HG03097 (cell line): ENCODE data around the gene KIAA0319L.

ENCODE experiments used
- ATAC-seq: cut with Tn5 transposase; IDR thresholded peaks from one replicate; pipeline ENCODE4 v1.9.1; 2021; ENCODE audit not compliant: unreplicated experiment, low FRiP score

Gene KIAA0319L

DNA sequence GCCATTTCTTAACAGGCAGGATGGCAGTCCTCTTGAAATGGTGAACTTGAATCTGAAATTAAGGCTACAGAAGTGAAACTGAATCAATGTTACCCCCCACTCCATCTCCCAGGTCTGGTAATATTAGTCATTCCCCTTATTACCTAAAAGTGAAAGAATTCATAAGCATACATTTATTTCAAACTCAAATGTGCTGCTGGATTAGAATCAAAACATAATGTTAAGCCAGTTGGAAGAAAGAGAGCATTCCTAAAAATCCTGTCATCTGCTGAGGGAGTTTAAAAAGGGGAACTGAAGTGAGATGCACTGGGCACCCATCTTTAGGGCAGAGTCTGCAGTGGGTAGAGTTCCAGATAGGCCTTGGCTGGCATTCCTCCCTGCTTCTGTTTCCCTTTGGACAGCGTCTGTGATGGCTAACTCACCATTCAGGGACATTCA, 17.4 kb downstream of the KIAA0319L start:
- ATAC-seq = no peak

DNA sequence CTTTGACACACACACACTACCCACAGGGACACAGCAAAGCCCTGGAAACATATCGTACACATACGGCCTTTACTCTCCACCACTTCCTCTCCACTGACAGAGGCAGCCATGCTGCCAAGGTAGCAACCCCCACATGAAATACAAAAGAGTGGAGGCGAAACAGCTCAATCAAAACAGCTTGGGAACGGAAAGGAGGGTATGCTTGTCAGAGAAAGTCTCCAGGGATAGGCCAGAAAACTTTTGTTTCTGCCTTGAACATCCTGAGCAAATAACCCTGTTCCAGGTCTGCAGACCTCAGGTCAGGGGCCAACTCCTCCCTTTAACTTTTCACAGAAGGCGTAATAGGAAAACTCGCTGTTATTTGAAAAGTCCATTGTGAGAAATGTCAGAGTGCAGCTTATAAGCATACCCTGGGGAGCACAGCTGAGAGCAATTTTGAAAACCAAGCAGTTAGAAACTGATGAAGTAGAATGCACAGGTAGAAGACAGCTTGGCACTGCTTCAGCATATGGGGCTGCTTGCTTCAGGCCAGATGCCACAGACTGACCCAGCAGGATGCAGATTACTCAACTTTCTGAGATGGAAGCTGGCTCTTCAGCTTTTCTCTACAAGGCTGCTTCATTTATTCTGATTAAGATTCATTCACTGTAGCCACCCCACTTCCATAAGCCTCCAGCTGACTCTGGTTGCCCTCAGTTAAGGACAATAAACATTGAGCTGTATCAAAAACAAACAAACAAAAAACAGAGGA, 18.0 kb downstream of the KIAA0319L start:
- ATAC-seq = no peak

DNA sequence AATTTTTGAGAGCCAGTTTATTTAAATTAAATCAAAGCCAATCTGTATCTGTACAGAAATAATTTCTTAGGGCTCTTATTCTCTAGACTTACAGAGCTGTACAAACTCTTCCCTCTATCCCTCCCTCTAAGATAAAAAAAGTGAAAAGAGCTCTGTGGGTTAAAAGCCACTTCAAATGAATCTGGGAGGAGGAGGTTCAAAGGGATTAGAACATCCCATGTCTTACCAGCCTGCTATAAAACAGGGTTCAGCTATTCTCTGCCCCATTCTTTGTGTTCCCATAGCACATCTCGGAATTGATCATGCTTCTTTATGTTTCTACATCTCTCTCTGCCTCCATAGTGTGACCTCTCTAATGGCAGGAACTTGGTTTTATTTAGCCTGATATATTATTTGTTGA, 19.4 kb downstream of the KIAA0319L start:
- no peak for ATAC-seq

DNA sequence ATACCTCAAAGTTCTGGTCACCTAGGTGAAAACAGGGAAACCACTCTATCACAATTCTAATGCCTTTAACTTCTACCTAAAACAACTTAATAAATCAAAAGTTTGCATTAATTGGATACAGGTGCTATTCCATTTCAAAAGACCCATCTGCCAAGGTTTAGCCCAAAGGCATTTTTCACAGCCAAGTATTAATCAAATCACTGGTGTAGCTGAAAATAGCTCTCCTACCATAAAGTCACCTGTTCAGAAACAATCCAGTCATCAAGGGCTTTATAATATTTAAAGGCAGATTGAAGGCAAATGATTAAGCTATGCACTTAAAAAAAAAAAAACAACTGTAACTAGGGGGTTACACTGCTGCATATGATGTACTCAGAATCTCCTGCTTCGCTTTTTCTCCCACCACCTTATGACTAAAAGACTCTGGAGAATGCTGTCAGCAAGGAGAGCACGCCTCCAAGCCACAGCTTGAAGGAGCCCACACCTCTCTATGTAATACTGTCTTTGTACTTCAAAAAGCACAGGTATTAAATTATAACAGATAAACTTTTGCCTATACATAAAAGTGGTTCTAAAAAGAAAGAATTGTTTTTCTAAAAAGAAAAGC, 20.5 kb downstream of the KIAA0319L start:
- no peak for ATAC-seq

DNA sequence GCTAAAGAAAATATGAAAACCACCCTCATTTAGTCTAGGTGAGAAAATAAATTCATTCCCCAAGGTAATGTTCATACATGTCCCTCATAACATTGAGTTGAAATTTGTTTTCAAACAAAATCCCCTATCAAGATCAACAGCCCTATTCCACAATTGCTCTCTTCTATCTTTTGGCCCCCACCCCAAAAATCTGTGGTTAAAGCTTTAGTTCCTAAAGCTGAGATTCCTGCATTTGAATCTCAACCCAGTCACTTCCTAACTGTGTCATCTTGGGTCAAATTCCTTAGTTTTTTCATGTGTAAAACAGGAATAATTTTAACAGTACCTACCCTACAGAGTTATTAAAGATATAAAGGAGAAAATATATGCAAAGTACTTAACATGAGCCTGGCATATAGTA, 22.0 kb downstream of the KIAA0319L start:
- no peak for ATAC-seq

DNA sequence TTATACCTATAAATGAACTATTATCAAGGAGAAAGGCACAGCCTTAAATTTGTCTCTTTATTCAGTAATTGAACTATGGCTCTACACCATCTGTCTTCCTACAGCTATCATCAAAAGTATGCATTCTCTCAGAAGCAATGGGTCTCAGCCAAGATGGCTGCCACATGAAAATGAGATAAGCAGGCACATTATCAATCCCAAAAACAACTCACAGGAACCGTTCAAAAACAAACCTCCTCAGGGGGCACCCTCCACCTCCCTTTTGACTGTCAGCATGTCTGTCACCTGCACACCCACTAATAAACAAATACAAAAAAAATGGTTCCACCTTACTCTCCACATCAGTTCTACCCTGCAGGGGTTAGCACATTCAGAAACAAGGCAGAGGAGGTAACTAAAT, 23.6 kb downstream of the KIAA0319L start:
- ATAC-seq = no peak

DNA sequence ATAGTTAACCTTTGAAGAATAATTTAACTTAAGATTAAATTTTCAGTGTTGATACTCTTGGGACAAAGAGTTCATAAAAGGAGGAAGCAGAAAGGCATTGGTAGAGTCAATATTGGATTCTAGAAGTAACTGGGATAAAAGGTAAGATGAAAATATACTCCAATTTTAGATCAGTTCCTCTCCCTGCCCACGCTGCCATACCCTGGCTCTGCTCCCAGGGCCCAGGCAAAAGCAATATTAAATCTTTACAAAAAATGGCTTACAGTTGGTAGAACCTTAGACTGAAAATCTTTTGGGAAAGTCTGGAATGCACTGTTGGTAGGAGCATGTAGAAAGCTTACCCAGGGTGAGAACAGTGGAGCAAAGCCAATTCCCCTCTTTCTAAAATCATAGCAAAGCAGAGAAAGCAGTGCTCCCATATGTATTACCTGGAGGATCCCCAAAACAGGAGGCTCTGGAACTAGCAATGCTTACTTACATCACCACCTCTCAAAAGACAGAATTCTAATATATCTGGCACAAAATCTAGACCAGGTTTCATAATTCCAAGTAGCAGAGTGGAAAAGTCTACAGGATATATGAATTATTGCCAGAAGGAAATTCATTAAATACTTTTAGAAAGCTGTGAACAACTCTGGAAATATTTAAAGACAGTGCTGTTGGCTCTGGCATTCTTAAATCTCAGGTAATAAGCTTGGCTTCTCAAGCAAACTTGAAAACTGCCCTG, 24.5 kb downstream of the KIAA0319L start:
- ATAC-seq = no peak

DNA sequence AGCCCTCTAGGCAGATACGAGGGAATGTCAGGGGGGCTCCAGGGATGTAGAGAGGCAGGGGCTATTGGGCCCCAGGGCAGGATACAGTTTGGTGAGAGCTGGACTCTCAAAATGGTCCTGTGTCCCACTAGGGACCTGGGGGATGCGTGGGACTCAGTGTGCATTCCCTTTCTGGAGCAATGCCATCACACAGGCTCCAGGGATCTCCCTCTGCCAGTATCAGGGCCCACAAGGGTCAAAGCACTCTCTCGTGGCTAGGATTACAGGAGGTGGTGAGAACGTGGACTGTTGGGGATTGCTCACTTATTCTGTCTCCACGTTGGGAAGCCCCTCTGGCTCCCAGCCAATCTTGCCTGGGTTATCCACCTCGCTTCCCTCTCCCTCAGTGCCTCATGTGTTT, 25.8 kb downstream of the KIAA0319L start:
- no peak for ATAC-seq

DNA sequence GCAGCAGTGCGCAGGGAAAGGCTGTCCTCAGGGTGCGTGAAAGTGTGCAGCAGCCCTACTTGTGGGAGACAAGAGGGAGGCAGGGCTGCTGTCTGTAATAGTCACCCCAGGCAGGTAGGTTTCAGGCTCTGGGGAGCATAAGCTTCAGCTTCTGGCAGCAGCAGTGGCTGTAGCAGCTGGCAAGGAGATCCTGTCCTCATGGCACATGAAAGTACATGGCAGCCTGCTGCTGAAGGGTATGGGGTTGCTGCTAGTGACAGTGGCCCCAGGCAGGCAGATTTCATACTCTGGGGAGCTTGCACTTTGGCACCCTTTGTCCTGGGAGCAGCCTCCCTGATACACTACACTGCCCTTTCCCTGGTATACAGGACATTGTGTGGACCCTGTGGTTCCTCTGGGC, 26.3 kb downstream of the KIAA0319L start:
- ATAC-seq = no peak

DNA sequence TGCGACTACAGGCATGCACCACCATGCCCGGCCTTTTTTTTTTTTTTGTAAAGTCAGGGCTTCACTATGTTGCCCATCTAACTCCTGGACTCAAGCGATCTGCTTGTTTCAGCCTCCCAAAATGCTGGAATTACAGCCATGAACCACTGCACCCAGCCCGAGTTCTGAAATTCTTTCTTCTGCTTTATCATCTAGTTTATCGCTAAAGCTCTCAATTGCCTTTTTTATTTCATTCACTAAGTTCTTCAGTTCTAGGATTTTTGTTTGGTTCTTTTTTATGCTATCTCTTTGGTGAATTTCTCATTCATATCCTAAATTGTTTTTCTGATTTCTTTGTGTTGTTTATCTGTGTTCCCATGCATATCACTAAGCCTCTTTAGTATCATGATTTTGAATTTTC, 27.0 kb downstream of the KIAA0319L start:
- no peak for ATAC-seq

DNA sequence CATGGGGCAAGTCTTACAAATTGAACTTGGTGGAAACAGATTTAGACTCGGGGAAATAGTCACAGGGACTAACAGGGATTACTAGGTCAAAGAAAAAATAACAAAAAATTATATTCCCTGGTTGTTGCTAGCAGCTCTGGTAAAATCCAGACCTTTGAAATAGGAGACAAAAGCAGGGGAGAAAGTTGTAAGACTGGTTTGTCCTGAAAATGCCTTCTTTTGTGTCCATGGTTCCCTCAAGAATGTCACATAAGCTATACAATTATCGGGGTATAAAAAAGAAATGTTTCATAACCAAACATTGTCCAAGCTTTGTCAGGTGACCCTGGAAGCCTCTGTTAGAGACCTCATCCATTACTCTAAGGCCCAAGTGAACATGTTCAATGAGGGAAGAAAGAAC, 33.1 kb downstream of the KIAA0319L start:
- ATAC-seq = no peak

DNA sequence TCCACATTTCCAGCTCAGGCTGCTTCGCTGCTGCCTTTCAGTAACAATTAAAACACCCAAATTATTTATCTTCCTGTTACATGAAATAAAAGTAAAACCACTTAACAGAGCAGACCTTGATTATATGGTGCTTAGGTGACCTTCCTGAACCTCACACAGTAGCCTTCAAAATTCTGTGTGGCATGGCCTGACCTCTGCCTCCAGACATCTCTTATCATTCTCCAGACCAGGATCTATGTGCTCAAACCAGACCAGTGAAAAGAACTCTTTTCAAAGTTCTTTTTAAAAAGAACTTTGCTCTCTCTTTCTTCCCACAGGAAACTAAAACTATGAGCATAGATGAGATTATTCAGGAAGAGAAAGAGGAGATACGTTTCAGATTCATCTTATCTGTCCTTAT, 37.8 kb downstream of the KIAA0319L start:
- no peak for ATAC-seq

DNA sequence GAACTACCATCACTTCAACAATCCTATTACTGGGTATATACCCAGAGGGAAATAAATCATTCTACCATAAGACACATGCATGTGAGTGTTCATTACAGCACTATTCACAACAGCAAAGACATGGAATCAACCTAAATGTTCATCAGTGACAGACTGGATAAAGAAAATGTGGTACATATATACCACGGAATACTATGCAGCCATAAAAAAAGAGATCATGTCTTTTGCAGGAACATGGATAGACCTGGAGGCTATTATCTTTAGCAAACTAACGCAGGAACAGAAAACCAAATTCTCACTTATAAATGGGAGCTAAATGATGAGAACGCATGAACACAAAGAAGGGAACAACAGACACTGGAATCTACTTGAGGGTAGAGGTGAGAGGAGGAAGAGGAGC, 39.0 kb downstream of the KIAA0319L start:
- no peak for ATAC-seq

DNA sequence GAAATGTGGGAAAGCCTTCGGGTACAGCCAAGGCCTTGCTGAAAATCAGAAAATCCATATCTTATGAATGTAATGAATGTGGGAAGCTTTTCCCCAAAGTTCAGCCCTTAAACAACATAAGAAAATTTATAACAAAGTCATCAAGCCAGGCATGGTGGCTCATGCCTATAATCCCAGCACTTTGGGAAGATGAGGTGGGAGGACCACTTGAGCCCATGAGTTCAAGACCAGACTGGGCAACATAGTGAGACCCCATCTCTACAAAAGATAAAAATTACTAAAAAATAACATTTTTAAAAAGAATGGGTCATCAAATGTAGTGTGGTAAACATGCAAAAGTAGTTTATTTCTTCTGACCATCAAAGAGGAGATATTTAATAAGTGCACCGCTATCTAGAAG, 45.9 kb downstream of the KIAA0319L start:
- no peak for ATAC-seq

DNA sequence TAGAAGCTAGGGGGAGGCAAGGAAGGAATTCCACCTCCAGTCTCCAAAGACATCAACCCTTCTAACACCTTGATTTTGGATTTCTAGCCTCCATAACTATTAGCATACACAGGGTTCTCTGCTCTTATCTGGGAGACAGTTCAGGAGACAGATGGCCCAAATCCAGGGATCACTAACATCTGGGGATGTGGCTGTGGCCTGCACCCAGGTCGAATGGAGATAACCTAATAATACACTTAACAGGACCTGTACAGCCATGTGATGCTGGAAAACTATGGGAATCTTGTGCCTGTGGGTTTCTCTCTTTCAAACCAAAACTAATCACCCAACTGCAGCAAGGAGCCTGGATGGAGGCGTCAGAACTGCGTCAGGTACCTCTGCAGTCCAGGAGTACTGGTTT, 47.6 kb downstream of the KIAA0319L start:
- ATAC-seq = no peak

DNA sequence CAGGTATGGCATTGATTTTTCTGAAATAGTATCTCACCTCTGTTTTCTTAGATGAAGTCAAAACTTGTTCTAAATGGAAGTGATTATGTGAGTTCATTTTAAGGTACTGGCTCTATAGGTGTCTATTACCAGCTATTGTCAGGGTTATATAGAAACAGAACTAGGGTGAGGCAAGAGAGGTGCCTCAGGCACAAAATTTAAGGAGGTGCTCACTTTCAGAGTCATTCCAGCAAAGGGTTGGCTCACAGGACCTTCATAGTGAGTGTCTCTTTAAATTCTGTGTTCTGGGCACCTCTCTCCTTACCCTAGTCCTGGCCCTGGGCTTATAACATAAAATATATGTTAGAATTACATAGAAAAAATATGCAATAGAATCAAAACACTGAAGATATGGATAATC, 49.3 kb downstream of the KIAA0319L start:
- ATAC-seq = no peak

DNA sequence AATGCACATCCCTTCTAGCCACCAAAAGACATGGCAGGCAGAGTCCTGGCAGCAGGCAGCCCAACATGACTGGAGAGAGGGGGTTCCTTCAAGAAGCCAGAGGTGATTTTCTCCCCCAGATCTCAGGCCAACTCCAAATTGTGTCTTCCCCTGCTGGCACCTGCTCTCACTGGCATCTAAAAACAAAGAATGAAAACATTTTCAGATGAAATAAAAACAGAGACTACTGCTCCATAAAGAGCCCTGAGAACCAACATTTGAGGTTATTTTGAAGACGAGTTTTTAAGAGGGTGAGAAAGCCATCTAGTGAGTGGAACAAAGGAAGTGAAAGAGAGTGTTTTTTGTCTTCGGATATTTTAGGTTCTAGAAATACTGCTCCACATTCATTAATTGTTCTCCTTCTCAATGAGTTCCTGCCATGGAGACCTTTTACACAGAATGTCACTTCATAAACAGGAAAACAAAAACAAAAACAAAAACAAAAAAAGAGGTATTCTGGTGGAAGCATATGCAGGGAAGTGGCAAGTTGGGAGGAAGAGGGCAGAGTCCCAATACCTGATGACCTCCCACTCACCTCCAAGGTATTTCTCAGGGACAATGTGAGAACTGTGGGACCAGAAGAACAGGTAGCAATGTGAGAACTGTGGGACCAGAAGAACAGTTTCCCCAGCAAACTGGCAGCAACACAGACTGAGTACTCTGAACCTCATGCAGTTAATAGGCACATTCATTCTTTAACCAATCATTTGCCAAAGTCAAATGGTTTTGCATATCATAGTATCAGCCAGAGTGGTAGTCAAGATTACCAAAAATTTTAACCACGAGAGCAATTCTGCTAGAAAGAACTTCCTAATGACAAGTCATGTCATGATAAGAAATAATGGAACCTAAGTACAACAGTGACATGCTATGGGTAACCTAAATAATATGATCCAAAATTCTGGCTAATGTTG, 50.0 kb downstream of the KIAA0319L start:
- ATAC-seq = no peak

DNA sequence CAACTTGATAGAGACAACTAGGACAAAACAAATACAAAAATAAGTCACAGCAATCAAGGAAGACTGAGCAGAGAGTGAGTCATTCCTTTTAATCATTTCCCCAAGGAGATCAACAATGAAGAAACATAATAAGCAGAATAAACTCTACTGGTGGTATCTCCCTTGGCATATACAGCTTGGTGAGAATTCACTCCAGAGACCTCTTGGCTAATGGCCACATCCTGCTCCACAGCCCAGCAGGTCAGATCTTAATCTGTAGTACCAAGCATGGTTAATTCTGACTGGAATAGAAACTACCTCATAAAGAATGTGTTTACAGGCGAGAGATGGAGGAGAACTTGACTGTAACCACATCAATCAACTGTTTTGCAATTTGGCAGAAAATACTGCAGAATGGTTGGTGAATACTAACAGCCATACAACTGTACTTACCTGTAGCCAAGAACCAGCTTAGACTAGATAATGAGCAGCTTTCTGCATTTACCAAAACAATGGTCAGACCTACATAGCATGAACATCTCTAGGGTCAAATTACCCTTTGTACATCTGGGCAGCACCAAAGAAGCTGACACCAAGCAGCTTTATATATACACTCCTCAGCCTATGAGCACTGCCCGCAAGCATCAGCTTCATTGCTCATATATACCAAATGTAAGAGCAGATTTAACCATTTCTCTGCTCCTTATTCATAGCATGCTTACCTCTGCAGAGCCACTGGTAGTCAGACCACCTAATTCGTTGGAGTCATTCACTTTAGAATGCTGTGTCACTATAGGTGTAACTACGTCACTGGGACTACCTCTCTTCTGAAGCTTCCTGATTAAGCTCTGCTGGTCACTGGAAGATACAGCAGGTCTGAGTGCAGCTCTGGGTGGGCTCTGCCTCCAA, 51.0 kb downstream of the KIAA0319L start:
- peak; percentile 55 for ATAC-seq

DNA sequence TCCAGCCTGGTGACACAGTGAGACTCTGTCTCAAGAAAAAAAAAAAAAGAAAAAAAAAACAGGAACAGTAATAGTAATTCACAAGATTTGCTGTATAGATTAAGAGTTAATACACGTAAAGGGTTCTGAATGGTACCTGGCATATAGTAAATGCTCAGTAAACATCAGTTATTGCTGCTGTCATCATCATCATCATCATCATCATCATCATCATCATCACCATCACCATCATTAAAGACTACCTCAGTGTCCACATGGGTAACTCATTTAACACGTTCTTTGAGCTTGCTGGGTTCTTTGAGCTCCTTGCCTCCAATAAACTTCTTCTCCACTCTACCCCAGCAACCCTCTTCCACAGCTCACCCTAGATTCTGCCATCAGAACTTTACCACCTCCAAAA, 55.0 kb downstream of the KIAA0319L start:
- no peak for ATAC-seq

DNA sequence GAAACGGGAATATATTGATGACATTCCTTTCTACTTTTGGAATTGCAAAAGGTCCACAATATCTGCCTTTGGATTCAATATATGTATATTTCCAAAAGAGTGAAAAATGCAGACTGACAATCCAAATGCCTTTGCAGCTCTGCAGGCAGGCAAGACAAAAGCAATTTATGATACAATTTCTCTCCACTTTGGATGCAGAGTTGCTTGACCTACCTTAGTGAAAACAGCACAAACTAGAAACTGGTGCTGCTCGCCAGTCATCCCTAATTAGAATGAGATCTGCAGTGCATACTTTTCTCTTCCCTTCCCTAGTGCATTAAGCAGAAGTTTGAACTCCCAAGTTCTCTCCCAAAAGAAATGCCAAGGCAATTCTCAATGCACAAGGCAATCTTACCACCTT, 56.8 kb downstream of the KIAA0319L start:
- ATAC-seq = no peak
